ENCODE measurements around the gene TMEFF2.
"Not testable (repeated sequence)": the region's sequence is repeated elsewhere in the genome, so short reads cannot be mapped to it uniquely, and the experiment has no call there.

Gene TMEFF2

GRCh38 chr2:192148620-192149321 is 46.0 kb downstream of the TMEFF2 start:
- Histone ChIP-seq H3K36me3 (ENCODE audit: control insufficient read depth, insufficient read depth, low read length) (no peaks in the 10 kb centered on the region), H3K9ac (ENCODE audit: low read depth, low read length) (no peak overlapping the region), H3K9me3 (ENCODE audit: control insufficient read depth, insufficient read depth, low read length) (no peaks in the 10 kb centered on the region), H3K4me3 (ENCODE audit: low read depth, low read length) (no peak overlapping the region), H3K4me1 (ENCODE audit: control insufficient read depth, insufficient read depth, low read length) (no peaks in the 10 kb centered on the region), H3K27me3 (ENCODE audit: control insufficient read depth, insufficient read depth, low read length) (no peaks in the 10 kb centered on the region)

GRCh38 chr2:192148241-192148619 is 46.5 kb downstream of the TMEFF2 start:
- H3K36me3 ChIP-seq (ENCODE audit: control insufficient read depth, insufficient read depth, low read length), result no peaks in the 10 kb centered on the region
- no peaks in the 10 kb centered on the region for H3K4me1 ChIP-seq (ENCODE audit: control insufficient read depth, insufficient read depth, low read length)
- no peak overlapping the region for H3K9ac ChIP-seq (ENCODE audit: low read depth, low read length)
- no peak overlapping the region for H3K4me3 ChIP-seq (ENCODE audit: low read depth, low read length)
- H3K9me3 ChIP-seq (ENCODE audit: control insufficient read depth, insufficient read depth, low read length), result no peaks in the 10 kb centered on the region
- no peaks in the 10 kb centered on the region for H3K27me3 ChIP-seq (ENCODE audit: control insufficient read depth, insufficient read depth, low read length)

- no peaks in the 10 kb centered on the region for H3K4me1 ChIP-seq (ENCODE audit: control insufficient read depth, insufficient read depth, low read length)
- H3K4me3 ChIP-seq (ENCODE audit: low read depth, low read length), result no peak overlapping the region
- H3K9ac ChIP-seq (ENCODE audit: low read depth, low read length), result no peak overlapping the region
- no peaks in the 10 kb centered on the region for H3K36me3 ChIP-seq (ENCODE audit: control insufficient read depth, insufficient read depth, low read length)
- H3K9me3 ChIP-seq (ENCODE audit: control insufficient read depth, insufficient read depth, low read length), result no peaks in the 10 kb centered on the region
- no peaks in the 10 kb centered on the region for H3K27me3 ChIP-seq (ENCODE audit: control insufficient read depth, insufficient read depth, low read length)
These were observed 48.4 kb downstream of the TMEFF2 start for GRCh38 chr2:192146069-192147015.

- no peak overlapping the region for H3K9ac ChIP-seq (ENCODE audit: low read depth, low read length)
These were observed 49.2 kb downstream of the TMEFF2 start for GRCh38 chr2:192145496-192145895.

GRCh38 chr2:192140236-192140839 is 54.4 kb downstream of the TMEFF2 start:
- H3K9me3 ChIP-seq (ENCODE audit: control insufficient read depth, insufficient read depth, low read length), result no peaks in the 10 kb centered on the region
- H3K27me3 ChIP-seq (ENCODE audit: control insufficient read depth, insufficient read depth, low read length), result no peaks in the 10 kb centered on the region
- no peaks in the 10 kb centered on the region for H3K36me3 ChIP-seq (ENCODE audit: control insufficient read depth, insufficient read depth, low read length)
- peaks cover 7% of the 10 kb centered on the region for H3K4me1 ChIP-seq (ENCODE audit: control insufficient read depth, insufficient read depth, low read length)
- H3K4me3 ChIP-seq (ENCODE audit: low read depth, low read length), result no peak overlapping the region
- H3K9ac ChIP-seq (ENCODE audit: low read depth, low read length), result no peak overlapping the region

More at GRCh38 chr2:192145496-192145895, 49.2 kb downstream of the TMEFF2 start:
- no peaks in the 10 kb centered on the region for H3K27me3 ChIP-seq (ENCODE audit: control insufficient read depth, insufficient read depth, low read length)
- no peaks in the 10 kb centered on the region for H3K4me1 ChIP-seq (ENCODE audit: control insufficient read depth, insufficient read depth, low read length)
- H3K9me3 ChIP-seq (ENCODE audit: control insufficient read depth, insufficient read depth, low read length), result no peaks in the 10 kb centered on the region
- H3K36me3 ChIP-seq (ENCODE audit: control insufficient read depth, insufficient read depth, low read length), result no peaks in the 10 kb centered on the region
- no peak overlapping the region for H3K4me3 ChIP-seq (ENCODE audit: low read depth, low read length)

GRCh38 chr2:192139813-192140212 is 54.9 kb downstream of the TMEFF2 start:
- no peaks in the 10 kb centered on the region for H3K36me3 ChIP-seq (ENCODE audit: control insufficient read depth, insufficient read depth, low read length)
- no peak overlapping the region for H3K4me3 ChIP-seq (ENCODE audit: low read depth, low read length)
- H3K4me1 ChIP-seq (ENCODE audit: control insufficient read depth, insufficient read depth, low read length), result peaks cover 7% of the 10 kb centered on the region
- no peaks in the 10 kb centered on the region for H3K9me3 ChIP-seq (ENCODE audit: control insufficient read depth, insufficient read depth, low read length)
- no peak overlapping the region for H3K9ac ChIP-seq (ENCODE audit: low read depth, low read length)
- no peaks in the 10 kb centered on the region for H3K27me3 ChIP-seq (ENCODE audit: control insufficient read depth, insufficient read depth, low read length)

GRCh38 chr2:192137451-192137850 is 57.3 kb downstream of the TMEFF2 start:
- Histone ChIP-seq H3K27me3 (ENCODE audit: control insufficient read depth, insufficient read depth, low read length) (no peaks in the 10 kb centered on the region), H3K9ac (ENCODE audit: low read depth, low read length) (no peak overlapping the region), H3K36me3 (ENCODE audit: control insufficient read depth, insufficient read depth, low read length) (no peaks in the 10 kb centered on the region), H3K4me1 (ENCODE audit: control insufficient read depth, insufficient read depth, low read length) (peaks cover 7% of the 10 kb centered on the region), H3K9me3 (ENCODE audit: control insufficient read depth, insufficient read depth, low read length) (no peaks in the 10 kb centered on the region), H3K4me3 (ENCODE audit: low read depth, low read length) (no peak overlapping the region)

- not testable (repeated sequence) for H3K36me3 ChIP-seq (ENCODE audit: control insufficient read depth, insufficient read depth, low read length); H3K27me3 ChIP-seq (ENCODE audit: control insufficient read depth, insufficient read depth, low read length); H3K9ac ChIP-seq (ENCODE audit: low read depth, low read length); H3K9me3 ChIP-seq (ENCODE audit: control insufficient read depth, insufficient read depth, low read length); H3K4me3 ChIP-seq (ENCODE audit: low read depth, low read length)
- peaks cover 21% of the 10 kb centered on the region for H3K4me1 ChIP-seq (ENCODE audit: control insufficient read depth, insufficient read depth, low read length)
These were observed 62.1 kb downstream of the TMEFF2 start for GRCh38 chr2:192132604-192133003.

- H3K9ac ChIP-seq (ENCODE audit: low read depth, low read length), result peak overlapping the region; percentile 3
- H3K4me3 ChIP-seq (ENCODE audit: low read depth, low read length); H3K36me3 ChIP-seq (ENCODE audit: control insufficient read depth, insufficient read depth, low read length); H3K9me3 ChIP-seq (ENCODE audit: control insufficient read depth, insufficient read depth, low read length); H3K27me3 ChIP-seq (ENCODE audit: control insufficient read depth, insufficient read depth, low read length): not testable (repeated sequence)
- peaks cover 16% of the 10 kb centered on the region for H3K4me1 ChIP-seq (ENCODE audit: control insufficient read depth, insufficient read depth, low read length)
These were observed 64.4 kb downstream of the TMEFF2 start for GRCh38 chr2:192130312-192130711.

GRCh38 chr2:192128655-192129054 is 66.1 kb downstream of the TMEFF2 start:
- H3K4me3 ChIP-seq (ENCODE audit: low read depth, low read length), result no peak overlapping the region

GRCh38 chr2:192127434-192127833 is 67.3 kb downstream of the TMEFF2 start:
- no peaks in the 10 kb centered on the region for H3K9me3 ChIP-seq (ENCODE audit: control insufficient read depth, insufficient read depth, low read length)
- no peak overlapping the region for H3K4me3 ChIP-seq (ENCODE audit: low read depth, low read length)
- H3K9ac ChIP-seq (ENCODE audit: low read depth, low read length), result no peak overlapping the region
- no peaks in the 10 kb centered on the region for H3K36me3 ChIP-seq (ENCODE audit: control insufficient read depth, insufficient read depth, low read length)
- H3K27me3 ChIP-seq (ENCODE audit: control insufficient read depth, insufficient read depth, low read length), result no peaks in the 10 kb centered on the region
- H3K4me1 ChIP-seq (ENCODE audit: control insufficient read depth, insufficient read depth, low read length), result peaks cover 16% of the 10 kb centered on the region

More at GRCh38 chr2:192128655-192129054, 66.1 kb downstream of the TMEFF2 start:
- no peaks in the 10 kb centered on the region for H3K9me3 ChIP-seq (ENCODE audit: control insufficient read depth, insufficient read depth, low read length)
- no peak overlapping the region for H3K9ac ChIP-seq (ENCODE audit: low read depth, low read length)
- no peaks in the 10 kb centered on the region for H3K36me3 ChIP-seq (ENCODE audit: control insufficient read depth, insufficient read depth, low read length)
- H3K27me3 ChIP-seq (ENCODE audit: control insufficient read depth, insufficient read depth, low read length), result no peaks in the 10 kb centered on the region
- H3K4me1 ChIP-seq (ENCODE audit: control insufficient read depth, insufficient read depth, low read length), result peaks cover 16% of the 10 kb centered on the region

All from iPS-15b (cell line).